ENCODE measurements around the gene WFIKKN1.
A peak's percentile ranks its signal among the peaks of the same experiment; 100 is the strongest.

The WFIKKN1 gene

DNA sequence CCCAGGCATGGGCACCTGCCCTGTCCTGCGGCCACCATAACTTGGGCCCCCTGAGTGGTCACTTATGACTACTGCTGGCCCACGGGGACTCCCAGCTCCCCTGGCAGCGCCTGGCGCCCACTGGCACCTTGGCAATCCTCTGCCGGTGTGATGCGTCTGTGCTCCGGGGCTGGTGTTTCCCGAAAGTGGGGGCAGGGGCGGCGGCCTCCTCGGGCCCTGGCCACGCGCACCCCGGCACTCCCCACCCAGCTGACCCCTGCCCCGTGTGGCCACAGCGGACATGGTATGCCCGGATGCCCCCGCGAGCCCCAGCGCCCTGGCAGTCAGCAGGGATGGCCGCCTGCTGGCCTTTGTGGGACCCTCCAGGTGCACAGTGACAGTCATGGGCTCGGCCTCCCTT is 26.7 kb downstream of the WFIKKN1 start:
- DNase-seq (ENCODE audit: low spot score), result no peak

DNA sequence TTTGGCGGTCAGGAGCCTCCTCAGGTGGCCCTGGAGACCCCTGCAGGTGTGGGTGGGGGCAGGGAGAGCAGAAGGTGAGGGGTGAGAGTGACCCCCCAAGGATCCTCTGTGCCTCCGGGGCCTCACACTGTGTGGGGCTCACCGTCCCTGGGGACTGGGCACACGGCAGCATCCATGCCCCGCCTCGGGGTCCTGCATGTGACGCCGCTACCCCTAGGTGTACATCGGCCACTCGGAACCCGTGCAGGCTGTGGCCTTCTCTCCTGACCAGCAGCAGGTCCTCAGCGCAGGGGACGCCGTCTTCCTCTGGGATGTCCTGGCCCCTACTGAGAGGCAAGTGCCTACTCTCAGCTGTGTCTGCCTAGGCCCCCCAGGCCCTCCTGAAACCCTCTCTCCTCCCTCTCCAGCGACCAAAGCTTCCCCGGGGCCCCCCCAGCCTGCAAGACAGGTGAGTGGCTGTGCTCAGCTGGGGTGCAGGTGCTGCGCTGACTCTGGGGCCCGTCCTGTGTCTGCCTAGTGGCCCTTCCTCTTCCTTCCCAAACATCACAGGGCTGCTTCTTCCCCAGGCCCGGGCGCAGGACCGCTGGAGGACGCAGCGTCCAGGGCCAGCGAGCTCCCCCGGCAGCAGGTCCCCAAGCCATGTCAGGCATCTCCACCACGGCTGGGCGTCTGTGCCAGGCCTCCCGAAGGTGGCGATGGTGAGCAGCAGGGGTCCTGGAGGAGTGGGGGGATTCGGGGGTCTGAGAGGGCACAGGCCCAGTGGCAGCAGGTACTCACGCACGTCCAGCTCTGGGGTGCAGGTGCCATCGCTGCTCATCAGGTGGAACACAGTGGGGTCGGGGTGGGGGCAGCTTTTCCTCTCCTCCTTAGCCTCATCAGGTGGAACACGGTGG is 28.1 kb downstream of the WFIKKN1 start:
- DNase-seq (ENCODE audit: low spot score), result no peak

DNA sequence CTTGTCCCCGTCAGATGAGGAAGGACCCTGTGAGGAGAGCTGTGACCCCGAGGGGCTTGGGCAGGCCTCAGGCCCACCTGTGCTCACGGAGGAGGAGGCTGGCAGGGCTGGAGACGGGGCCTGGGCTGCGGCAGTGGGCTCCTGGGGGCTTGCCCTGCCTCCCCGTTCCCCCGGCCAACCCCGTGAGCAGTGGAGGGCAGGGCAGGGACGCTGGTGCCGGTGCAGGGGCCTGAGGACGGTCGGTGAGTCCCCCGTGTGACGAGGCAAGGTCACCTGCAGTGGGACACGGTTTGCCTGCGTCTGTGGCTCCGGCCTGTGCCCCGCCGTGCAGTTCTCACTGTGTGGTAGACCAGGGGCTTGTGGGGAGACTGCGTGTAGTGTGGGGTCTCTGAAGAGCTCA is 28.8 kb downstream of the WFIKKN1 start:
- DNase-seq (ENCODE audit: low spot score), result no peak

DNA sequence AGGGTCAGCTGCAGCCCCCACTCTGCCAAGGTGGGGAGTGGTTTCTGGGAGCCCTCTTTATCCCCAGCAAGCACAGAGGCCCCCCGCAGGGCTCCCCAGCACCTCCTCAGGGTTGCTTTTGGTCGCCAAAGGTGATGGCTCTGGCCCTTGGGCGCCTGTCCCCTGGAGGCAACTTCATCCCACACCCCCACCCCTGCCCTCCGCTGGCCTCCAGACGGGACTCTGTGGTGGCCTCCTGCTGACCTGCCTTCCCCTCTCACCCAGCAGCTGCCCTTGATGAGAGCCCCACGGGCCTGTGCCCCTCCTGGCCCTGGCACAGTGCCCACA is 29.3 kb downstream of the WFIKKN1 start:
- no peak for DNase-seq (ENCODE audit: low spot score)

DNA sequence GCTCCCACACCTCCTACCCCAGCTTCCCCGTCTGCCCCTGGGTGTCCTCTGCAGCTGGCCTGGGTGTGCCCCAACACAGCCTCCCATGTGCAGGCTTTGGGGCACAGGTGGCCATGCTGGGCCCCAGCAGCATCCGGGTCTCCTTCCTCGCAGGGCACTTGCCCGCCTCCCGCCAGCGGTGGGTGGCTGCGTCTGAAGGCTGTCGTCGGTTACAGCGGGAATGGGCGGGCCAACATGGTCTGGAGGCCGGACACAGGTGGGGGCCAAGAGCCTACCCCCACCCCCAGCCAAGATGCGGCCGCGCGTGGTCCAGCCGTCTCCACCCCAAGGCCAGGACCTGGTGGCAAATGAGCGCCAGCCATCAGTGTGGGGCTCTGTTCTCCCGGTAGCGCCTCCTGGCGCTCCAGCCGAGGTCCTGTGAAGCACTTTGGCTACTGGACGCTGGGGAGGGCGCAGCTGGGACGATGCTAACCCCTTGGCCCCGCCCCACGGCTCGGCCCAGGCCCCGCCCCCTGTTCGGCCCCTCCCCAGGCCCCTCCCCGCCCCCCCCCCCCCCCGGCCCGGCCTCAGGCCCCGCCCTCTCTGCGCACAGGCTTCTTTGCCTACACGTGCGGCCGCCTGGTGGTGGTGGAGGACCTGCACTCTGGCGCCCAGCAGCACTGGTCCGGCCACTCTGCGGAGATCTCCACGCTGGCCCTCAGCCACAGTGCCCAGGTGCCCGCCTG is 29.8 kb downstream of the WFIKKN1 start:
- peak; percentile 67 for DNase-seq (ENCODE audit: low spot score)

DNA sequence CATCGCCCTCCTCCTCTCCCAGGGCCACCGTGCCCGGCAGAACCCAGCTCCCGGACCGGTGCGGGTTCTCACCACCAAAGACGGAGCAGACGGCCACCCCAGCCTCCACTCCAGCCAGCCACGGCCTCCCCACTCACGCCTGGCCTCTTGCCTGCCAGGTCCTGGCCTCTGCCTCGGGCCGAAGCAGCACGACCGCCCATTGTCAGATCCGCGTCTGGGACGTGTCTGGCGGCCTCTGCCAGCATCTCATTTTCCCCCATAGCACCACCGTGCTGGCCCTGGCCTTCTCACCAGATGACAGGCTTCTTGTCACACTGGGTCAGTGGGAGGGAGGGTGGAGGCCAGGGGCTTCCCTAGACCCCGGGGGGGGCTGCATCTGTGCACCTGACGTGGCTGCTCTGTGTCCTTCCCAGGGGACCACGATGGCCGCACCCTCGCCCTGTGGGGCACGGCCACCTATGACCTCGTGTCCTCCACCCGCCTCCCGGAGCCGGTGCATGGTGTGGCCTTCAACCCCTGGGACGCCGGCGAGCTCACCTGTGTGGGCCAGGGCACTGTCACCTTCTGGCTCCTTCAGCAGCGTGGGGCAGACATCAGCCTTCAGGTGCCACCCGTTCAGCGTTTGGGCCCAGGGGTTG is 30.5 kb downstream of the WFIKKN1 start:
- DNase-seq (ENCODE audit: low spot score), result no peak

DNA sequence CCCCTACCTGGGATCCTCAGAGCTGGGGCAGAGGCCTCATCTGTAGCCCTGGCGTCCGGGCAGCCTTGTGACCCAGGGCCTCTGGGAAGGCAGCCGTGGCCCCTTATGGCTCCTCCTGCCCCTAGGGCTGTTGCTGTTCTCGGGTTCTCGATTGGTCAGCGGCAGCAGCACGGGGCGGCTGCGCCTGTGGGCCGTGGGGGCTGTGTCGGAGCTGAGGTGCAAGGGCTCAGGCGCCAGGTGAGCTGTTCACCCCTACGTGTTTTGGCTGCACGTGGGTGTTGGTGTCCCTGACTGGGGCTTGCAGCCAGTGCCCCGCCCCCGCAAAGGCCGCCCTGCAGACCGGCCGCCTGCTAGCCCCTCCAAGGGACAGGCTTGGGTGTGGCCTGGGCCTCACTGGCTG is 31.3 kb downstream of the WFIKKN1 start:
- no peak for DNase-seq (ENCODE audit: low spot score)

DNA sequence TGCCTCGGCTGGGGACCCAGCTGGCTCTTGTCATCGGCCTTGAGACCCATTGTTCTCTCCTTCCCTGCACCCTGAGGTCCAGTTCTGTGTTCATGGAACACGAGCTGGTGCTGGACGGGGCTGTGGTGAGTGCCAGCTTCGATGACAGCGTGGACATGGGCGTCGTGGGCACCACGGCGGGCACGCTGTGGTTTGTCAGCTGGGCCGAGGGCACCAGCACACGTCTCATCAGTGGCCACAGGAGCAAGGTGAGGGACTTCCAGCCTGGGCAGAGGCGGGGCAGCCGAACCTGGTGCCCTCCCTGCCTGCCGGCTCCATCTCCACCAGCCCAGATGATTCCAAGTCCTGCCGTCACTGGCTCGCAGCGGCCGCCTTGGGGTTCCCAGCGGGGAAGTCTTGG is 31.8 kb downstream of the WFIKKN1 start:
- no peak for DNase-seq (ENCODE audit: low spot score)

DNA sequence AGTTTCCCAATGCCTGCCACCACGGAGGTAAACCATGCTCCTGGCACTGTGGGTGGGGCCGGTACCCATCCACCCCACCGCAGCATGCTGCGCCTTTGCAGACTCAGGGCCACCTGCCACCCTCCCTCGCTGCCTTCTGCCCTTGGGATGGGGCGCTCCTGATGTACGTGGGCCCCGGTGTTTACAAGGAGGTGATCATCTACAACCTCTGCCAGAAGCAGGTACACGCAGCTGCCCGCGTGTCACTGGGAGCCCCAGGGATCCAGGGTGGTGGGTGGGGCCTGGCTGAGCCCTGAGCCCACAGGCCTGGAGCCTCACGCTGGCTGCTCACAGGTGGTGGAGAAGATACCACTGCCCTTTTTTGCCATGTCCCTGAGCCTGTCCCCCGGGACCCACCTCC is 35.8 kb downstream of the WFIKKN1 start:
- DNase-seq (ENCODE audit: low spot score), result no peak

DNA sequence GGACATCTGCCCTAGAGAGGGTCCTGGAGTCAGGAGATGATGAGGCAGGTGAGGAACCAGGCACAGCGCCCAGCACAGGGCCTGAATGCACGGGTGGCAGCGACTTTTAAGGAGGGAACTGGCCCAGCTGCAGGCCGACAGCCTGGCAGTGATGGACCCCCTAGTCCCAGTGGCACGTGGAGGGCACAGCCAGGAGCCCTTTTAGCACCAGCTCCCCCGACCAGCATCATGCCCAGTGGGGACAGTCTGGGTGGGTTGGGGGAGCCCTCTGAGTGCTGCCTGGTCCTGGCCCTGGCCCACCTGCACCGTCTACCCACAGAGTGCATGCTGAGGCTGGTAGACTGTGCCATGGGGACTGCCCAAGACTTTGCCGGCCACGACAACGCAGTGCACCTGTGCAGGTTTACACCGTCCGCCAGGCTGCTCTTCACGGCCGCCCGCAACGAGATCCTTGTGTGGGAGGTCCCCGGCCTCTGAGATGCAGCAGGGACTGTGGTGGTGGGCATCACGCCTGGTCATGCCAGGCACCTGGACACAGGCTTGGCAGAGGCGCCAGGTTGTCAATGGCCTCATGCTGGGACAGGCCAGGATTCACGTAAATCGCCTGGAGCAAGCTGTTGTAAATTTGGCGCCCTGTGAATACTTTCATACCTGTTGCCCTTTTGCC is 36.5 kb downstream of the WFIKKN1 start:
- no peak for DNase-seq (ENCODE audit: low spot score)

DNA sequence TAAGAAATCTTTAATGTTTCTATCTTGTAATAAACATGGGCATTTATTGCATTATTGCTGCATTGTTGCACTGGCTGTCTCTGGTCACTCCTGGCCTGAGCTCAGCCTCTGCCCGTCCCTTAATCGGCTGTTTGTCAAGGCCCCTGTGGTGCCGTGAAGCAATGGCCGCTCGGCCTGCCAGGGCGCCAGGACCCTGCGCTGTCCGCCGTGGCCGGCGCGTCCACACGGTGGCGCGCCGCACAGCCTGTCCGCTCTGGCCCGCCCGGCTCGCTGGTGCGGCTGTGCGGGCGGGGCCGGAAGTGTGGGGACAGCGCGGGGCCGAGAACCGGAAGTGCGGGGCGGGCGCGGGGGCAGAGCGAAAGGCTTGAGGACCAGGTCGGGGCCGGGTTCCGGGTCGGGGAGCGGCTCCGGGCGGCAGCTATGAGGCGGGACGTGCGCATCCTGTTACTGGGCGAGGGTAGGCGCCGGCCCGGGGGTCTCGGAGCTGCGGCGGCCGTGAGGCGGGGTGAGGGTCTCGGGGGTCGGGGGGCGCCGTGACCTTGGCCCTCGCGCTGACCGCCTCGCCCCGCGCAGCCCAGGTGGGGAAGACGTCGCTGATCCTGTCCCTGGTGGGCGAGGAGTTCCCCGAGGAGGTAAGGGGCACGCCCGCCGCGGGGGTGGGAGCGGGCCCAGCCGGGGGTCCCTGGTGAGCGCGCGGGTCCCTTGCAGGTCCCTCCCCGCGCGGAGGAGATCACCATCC is 37.2 kb downstream of the WFIKKN1 start, which contains the start of gene RHOT2:
TSS of gene RHOT2 (plus strand) at position 353 of the 739 bp plus-strand sequence. CDS start at position 421, 68 bp downstream.
- DNase-seq (ENCODE audit: low spot score), result peak; percentile 94

DNA sequence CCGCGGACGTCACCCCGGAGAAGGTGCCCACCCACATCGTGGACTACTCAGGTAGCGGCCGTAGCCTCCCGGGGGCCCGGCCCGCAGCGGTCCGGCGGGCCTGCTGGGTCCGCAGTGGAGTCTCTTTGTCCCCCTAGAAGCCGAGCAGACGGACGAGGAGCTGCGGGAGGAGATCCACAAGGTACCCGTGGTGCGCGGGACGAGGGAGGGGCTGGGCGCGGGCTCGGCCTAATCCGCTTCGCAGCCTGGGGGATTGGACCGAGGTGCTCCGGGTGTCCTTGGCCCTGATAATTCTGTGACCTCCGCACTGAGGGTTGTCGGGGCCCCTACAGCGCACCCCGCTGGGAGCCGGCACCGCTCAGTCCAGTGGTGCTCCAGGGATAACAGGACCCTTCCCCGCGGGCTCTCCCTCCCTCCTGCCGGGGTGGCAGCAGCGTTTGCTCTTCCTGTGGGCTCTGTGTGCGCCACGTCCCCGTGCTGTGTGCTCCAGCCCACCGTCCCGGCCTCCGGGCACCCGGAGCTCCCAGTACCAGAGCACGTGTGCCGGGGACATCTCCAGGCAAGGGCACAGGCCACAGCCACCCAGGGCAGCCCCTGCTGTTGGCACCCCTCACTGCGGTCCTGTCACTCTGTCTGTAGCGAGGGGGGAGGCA is 37.9 kb downstream of the WFIKKN1 start:
- DNase-seq (ENCODE audit: low spot score), result no peak

DNA sequence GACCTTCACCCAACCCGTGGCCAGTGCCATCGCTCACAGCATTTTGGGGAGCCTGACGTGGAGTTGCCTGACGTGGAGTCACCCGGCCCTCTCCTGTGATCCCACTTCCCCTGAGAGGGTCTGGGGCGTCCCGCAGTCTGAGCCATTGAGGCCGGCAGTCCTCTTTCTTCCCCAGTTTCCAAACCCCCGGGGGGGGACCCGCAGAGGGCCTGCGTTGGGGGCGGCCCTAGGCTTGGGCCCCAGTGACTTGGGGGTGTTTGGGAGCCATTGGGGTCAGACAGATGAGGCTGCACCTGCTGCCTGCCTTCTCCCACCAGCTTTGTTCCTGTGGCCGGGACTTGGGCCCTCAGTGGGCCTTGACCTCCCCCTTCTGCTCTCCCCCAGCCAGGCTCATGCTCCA is 38.9 kb downstream of the WFIKKN1 start:
- no peak for DNase-seq (ENCODE audit: low spot score)

DNA sequence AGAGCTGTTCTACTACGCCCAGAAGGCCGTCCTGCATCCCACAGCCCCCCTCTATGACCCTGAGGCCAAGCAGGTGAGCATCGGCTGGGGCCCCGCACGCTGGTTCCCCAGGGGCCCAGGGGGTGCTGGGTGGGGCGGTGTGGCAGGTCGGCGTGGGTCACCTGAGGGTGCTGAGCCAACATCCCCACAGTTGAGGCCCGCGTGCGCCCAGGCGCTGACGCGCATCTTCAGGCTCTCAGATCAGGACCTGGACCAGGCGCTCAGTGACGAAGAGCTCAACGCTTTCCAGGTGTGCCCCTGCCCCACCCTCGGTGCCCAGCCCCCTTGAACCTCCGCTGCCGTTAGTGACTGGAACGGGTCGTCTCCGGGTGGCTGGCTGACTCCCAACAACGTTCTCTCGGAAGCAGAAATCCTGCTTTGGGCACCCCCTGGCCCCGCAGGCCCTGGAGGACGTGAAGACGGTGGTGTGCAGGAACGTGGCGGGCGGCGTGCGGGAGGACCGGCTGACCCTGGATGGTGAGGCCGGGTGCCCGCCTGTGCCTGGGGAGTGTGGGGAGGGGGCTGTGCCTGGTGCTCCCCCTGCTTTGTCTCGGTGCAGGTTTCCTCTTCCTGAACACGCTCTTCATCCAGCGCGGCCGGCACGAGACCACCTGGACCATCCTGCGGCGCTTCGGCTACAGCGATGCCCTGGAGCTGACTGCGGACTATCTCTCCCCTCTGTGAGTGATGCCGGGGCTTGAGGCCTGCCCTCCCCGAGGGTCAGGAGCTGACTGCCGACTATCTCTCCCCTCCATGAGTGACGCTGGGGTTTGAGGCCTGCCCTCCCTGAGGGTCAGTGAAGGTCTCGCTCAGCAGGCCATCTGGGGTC is 39.9 kb downstream of the WFIKKN1 start:
- no peak for DNase-seq (ENCODE audit: low spot score)

DNA sequence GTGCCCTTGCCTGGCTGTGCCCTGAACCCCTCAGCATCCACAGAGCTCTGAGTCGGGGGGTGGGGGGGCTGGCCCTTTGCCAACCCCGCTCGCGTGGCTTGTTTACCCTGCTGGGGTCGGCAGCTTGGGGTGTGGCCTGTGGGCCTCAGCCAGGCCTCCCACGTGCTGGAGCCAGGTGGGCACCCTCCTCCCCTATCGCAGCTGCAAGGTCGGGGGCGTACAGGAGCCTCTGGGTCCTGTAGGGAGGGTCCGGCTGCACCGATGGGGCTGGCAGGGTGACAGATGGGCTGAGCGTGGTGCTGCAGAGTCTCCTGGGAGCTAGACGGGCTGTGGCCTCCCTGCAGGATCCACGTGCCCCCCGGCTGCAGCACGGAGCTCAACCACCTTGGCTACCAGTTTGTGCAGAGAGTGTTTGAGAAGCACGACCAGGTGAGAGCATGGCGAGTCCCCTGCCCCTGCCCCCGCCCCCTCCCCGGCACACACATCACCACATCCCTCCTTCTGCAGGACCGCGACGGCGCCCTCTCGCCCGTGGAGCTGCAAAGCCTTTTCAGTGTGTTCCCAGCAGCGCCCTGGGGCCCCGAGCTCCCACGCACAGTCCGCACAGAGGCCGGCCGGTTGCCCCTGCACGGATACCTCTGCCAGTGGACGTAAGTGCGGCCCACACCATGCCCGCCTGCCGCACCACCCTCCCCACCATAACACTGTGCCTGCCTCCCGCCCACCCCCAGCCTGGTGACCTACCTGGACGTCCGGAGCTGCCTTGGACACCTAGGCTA is 40.8 kb downstream of the WFIKKN1 start:
- DNase-seq (ENCODE audit: low spot score), result no peak

DNA sequence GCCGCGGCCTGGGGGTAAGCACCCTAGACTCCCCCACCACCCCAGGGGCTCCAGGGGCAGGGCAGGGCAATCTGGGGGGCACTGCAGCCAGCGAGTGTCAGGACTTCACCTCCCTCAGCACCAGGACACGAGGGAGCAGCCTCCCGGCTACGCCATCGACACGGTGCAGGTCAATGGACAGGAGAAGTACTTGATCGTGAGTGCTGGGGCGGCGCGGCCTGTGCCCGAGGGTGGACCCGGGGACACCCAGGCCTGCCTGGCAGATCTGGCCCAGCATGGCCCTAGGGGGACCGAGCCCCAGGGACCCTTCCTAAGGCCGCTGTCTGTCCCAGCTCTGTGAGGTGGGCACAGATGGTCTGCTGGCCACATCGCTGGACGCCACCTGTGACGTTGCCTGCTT is 41.6 kb downstream of the WFIKKN1 start:
- DNase-seq (ENCODE audit: low spot score), result no peak

DNA sequence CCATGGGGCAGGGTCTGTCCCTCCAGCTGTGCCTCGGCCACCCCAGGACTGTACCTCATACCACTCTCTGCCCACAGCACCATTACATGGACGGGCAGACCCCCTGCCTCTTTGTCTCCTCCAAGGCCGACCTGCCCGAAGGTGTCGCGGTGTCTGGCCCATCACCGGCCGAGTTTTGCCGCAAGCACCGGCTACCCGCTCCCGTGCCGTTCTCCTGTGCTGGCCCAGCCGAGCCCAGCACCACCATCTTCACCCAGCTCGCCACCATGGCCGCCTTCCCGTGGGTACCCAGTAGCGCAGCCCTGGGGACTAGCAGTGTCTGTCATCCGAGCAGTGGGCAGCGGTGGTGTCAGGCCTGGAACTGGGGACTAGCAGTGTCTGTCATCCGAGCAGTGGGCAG is 42.1 kb downstream of the WFIKKN1 start:
- no peak for DNase-seq (ENCODE audit: low spot score)

DNA sequence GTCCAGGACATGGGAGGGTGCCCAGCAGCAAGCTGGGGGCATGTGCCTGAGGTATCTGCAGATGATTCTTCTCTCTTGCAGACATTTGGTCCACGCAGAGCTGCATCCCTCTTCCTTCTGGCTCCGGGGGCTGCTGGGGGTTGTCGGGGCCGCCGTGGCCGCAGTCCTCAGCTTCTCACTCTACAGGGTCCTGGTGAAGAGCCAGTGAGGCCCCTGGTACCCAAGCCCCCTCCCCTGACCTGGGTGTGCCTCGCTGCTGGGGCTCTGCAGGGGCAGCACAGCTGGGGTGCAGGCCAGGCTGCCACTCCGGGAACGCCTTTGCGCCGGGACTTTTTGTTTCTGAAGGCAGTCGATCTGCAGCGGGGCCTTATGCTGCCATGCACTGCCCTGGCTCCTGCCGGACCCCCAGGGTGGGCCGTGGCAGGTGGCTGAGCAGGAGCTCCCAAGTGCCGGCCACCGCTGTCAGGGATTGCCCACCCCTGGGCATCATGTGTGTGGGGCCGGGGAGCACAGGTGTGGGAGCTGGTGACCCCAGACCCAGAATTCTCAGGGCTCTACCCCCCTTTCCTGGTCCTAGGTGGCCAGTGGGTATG is 42.7 kb downstream of the WFIKKN1 start:
- no peak for DNase-seq (ENCODE audit: low spot score)

Measured in activated CD4-positive, alpha-beta T cell treated with anti-CD3 and anti-CD28 coated beads, Interleukin-2, Interleukin-4, amounts not matched to agents 100 ng/mL and 50 ng/mL, durations not matched to agents 16 hours and 8 hours (primary cell).